Suprapubic skin (tissue), 3 donors: ENCODE measurements around the gene KRTAP19-8.

Experiments
- CTCF ChIP-seq, 2 donors: fragments of 200-600 bp in 1 of 2; fragments of 450-650 bp in 1 of 2; sonication (generic) in 1 of 2; IDR thresholded peaks; one replicate each; pipeline ENCODE4 v1.5.1; 2016 to 2019; ENCODE audit warnings: antibody characterized with exemption in 2 of 2, mild to moderate bottlenecking in 1 of 2, moderate library complexity in 1 of 2
- POLR2AphosphoS5 ChIP-seq, 3 donors: sonication (generic); formaldehyde crosslinking; IDR thresholded peaks; one replicate each; pipeline ENCODE4 v1.6.1; 2017; ENCODE audit warnings: antibody characterized with exemption in 3 of 3

GRCh38 chr21:31018232-31018631, 20.0 kb downstream of the KRTAP19-8 start:
- TF ChIP-seq CTCF (IDR thresholded peaks at IDR 0.05) (no peak), POLR2AphosphoS5 (IDR thresholded peaks at IDR 0.05) (no peak)
